H1 (cell line): ENCODE measurements around the gene TNIK. TPM values are rescaled to one million over a fixed set of nuclear protein-coding genes. Genes with fewer than 3 reads are reported as not detected.

Source experiments
- CTCF ChIA-PET: fragments of 300-600 bp; sonication (Branson Sonifier 250); formaldehyde crosslinking; loops from one replicate; lab custom pipeline; 2021; ENCODE audit not compliant: partially characterized antibody; lab: Charles Lee
- POLR2A ChIA-PET: fragments of 300-600 bp; sonication (Branson Sonifier 250); formaldehyde crosslinking; loops from one replicate; lab custom pipeline; 2021; ENCODE audit warnings: inconsistent platforms; ENCODE audit not compliant: partially characterized antibody; lab: Charles Lee
- DNase-seq, 2 experiments: peaks; one replicate each; pipeline versions ENCODE4 v3.0.0 to v3.0.0-alpha.2; 2010 to 2022; ENCODE audit warnings: low spot score in 2 of 2, low read depth in 1 of 2, mixed read lengths in 1 of 2
- FAIRE-seq: peaks from 2 replicates; lab custom pipeline; 2011; peaks lifted over from hg19 to GRCh38; lab: Jason Lieb, UNC
- H2AFZ ChIP-seq: 2 replicates; pipeline ENCODE4 v1.8.1; 2012; ENCODE audit warnings: low read length, inconsistent platforms
- H2AK5ac ChIP-seq: 2 replicates; pipeline ENCODE4 v1.6.1; 2013; ENCODE audit warnings: low read depth, low read length
- H2BK120ac ChIP-seq: replicated peaks from 2 replicates; pipeline ENCODE3; 2013; ENCODE audit warnings: low read depth, low read length, inconsistent platforms
- H2BK12ac ChIP-seq: 2 replicates; pipeline ENCODE4 v1.6.1; 2013; ENCODE audit warnings: low read depth, low read length
- H2BK15ac ChIP-seq: 2 replicates; pipeline ENCODE4 v1.6.1; 2013; ENCODE audit warnings: low read length
- H2BK20ac ChIP-seq: 2 replicates; pipeline ENCODE4 v1.6.1; 2013; ENCODE audit warnings: low read length
- H2BK5ac ChIP-seq: 2 replicates; pipeline ENCODE4 v1.6.1; 2013; ENCODE audit warnings: low read depth, low read length
- H3K14ac ChIP-seq: 2 replicates; pipeline ENCODE4 v1.6.1; 2013; ENCODE audit warnings: inconsistent platforms; ENCODE audit not compliant: insufficient read length
- H3K18ac ChIP-seq: 2 replicates; pipeline ENCODE4 v1.6.1; 2013; ENCODE audit warnings: low read length; ENCODE audit errors: extremely low read depth
- H3K23ac ChIP-seq: 2 replicates; pipeline ENCODE4 v1.6.1; 2013; ENCODE audit warnings: inconsistent platforms; ENCODE audit not compliant: insufficient read length
- H3K23me2 ChIP-seq: 2 replicates; pipeline ENCODE4 v1.6.1; 2013; ENCODE audit warnings: low read depth, low read length
- H3K27ac ChIP-seq: 2 replicates; pipeline ENCODE4 v1.6.1; 2011; ENCODE audit warnings: low read depth, low read length, inconsistent platforms
- H3K27me3 ChIP-seq, 4 experiments: replicated peaks in 1 of 4; 1 replicate in 1 of 4; 2 replicates in 3 of 4; pipeline versions ENCODE4 v1.6.1 to v1.8.1; 2011 to 2013; ENCODE audit warnings: low read length in 3 of 4, mild to moderate bottlenecking in 3 of 4, inconsistent platforms in 2 of 4, mixed read lengths in 2 of 4, moderate library complexity in 1 of 4; ENCODE audit not compliant: control insufficient read depth in 3 of 4, insufficient read depth in 3 of 4; ENCODE audit errors: extremely low read depth in 1 of 4
- H3K36me3 ChIP-seq, 4 experiments: 2 replicates each; pipeline versions ENCODE4 v1.6.1 to v1.8.1; 2011 to 2013; ENCODE audit warnings: mild to moderate bottlenecking in 4 of 4, low read length in 3 of 4, moderate library complexity in 2 of 4, control low read depth in 1 of 4, inconsistent platforms in 1 of 4; ENCODE audit not compliant: insufficient read depth in 4 of 4, control insufficient read depth in 2 of 4
- H3K4ac ChIP-seq: replicated peaks from 2 replicates; pipeline ENCODE3; 2013; ENCODE audit warnings: low read length, low read depth, mixed read lengths, inconsistent platforms; ENCODE audit not compliant: insufficient read length
- H3K4me1 ChIP-seq, 4 experiments: replicated peaks in 1 of 4; 1 replicate in 1 of 4; 2 replicates in 3 of 4; pipeline versions ENCODE4 v1.6.1 to v1.8.1; 2011 to 2013; ENCODE audit warnings: low read length in 3 of 4, inconsistent platforms in 2 of 4, mixed read lengths in 1 of 4; ENCODE audit not compliant: insufficient read depth in 4 of 4, control insufficient read depth in 3 of 4
- H3K4me2 ChIP-seq, 2 experiments: 2 replicates each; pipeline versions ENCODE4 v1.6.1 to v1.8.1; 2011 to 2013; ENCODE audit warnings: low read depth in 2 of 2, low read length in 2 of 2, control low read depth in 1 of 2, inconsistent platforms in 1 of 2, mild to moderate bottlenecking in 1 of 2; ENCODE audit not compliant: insufficient read depth in 1 of 2
- H3K4me3 ChIP-seq, 4 experiments: fragments of 200-600, 300-600 bp in 1 of 4; sonication (generic), shearing (Covaris generic), sonication (Bioruptor Twin) in 1 of 4; 2 replicates each; pipeline versions ENCODE4 v1.5.1 to v1.8.1; 2011 to 2016; ENCODE audit warnings: low read length in 4 of 4, low read depth in 3 of 4, control low read depth in 2 of 4, inconsistent platforms in 2 of 4, mild to moderate bottlenecking in 2 of 4, mixed read lengths in 1 of 4, moderate library complexity in 1 of 4; ENCODE audit not compliant: insufficient read depth in 2 of 4; ENCODE audit errors: extremely low read depth in 1 of 4
- H3K56ac ChIP-seq: replicated peaks from 2 replicates; pipeline ENCODE3; 2013; ENCODE audit warnings: low read depth, mild to moderate bottlenecking, mixed read lengths, low read length, inconsistent platforms; ENCODE audit not compliant: insufficient read length
- H3K79me1 ChIP-seq: 2 replicates; pipeline ENCODE4 v1.6.1; 2013; ENCODE audit warnings: low read depth, low read length, control low read depth
- H3K79me2 ChIP-seq, 2 experiments: 2 replicates each; pipeline versions ENCODE4 v1.6.1 to v1.8.1; 2012 to 2013; ENCODE audit warnings: low read length in 2 of 2, mild to moderate bottlenecking in 2 of 2, inconsistent platforms in 1 of 2; ENCODE audit not compliant: insufficient read depth in 2 of 2, control insufficient read depth in 1 of 2
- H3K9ac ChIP-seq, 4 experiments: replicated peaks in 1 of 4; 1 replicate in 1 of 4; 2 replicates in 3 of 4; pipeline versions ENCODE4 v1.6.1 to v1.8.1; 2011 to 2013; ENCODE audit warnings: low read depth in 3 of 4, low read length in 3 of 4, control low read depth in 2 of 4, mild to moderate bottlenecking in 2 of 4, moderate library complexity in 2 of 4, inconsistent platforms in 1 of 4; ENCODE audit errors: extremely low read depth in 1 of 4
- H3K9me3 ChIP-seq, 2 experiments: 2 replicates each; pipeline versions ENCODE4 v1.6.1 to v1.8.1; 2012 to 2013; ENCODE audit warnings: mild to moderate bottlenecking in 2 of 2, moderate library complexity in 2 of 2, control low read depth in 1 of 2, inconsistent platforms in 1 of 2, low read depth in 1 of 2, low read length in 1 of 2, mixed read lengths in 1 of 2; ENCODE audit not compliant: insufficient read depth in 2 of 2
- H4K20me1 ChIP-seq, 2 experiments: replicated peaks in 1 of 2; 2 replicates each; pipeline versions ENCODE3 to v1.8.1; 2011 to 2013; ENCODE audit warnings: inconsistent platforms in 2 of 2, low read length in 2 of 2, mild to moderate bottlenecking in 1 of 2; ENCODE audit not compliant: insufficient read depth in 2 of 2, control insufficient read depth in 1 of 2
- H4K5ac ChIP-seq: 2 replicates; pipeline ENCODE4 v1.6.1; 2013; ENCODE audit warnings: low read length, low read depth, mixed read lengths, inconsistent platforms; ENCODE audit not compliant: insufficient read length
- H4K8ac ChIP-seq: 2 replicates; pipeline ENCODE4 v1.8.0; 2013; ENCODE audit warnings: mild to moderate bottlenecking, moderate library complexity, low read length, inconsistent platforms; ENCODE audit not compliant: insufficient read depth; ENCODE audit errors: extremely low read depth
- H4K91ac ChIP-seq: replicated peaks from 2 replicates; pipeline ENCODE3; 2013; ENCODE audit warnings: low read length, mixed read lengths, inconsistent platforms; ENCODE audit not compliant: insufficient read length
- BCL11A ChIP-seq, 2 experiments: IDR thresholded peaks; one replicate each; pipeline ENCODE4 v1.6.1; 2011; ENCODE audit warnings: low read depth in 2 of 2, low read length in 2 of 2, mild to moderate bottlenecking in 2 of 2
- GTF2F1 ChIP-seq: IDR thresholded peaks from 2 replicates; pipeline ENCODE4 v1.6.1; 2012; ENCODE audit warnings: low read depth, low read length, improper control_type of control experiment, borderline replicate concordance
- JUND ChIP-seq: IDR thresholded peaks from 2 replicates; pipeline ENCODE4 v1.6.1; 2011; ENCODE audit warnings: mild to moderate bottlenecking, improper control_type of control experiment, low read length
- POU5F1 ChIP-seq: IDR thresholded peaks from 2 replicates; pipeline ENCODE4 v1.6.1; 2011; ENCODE audit warnings: low read depth, mild to moderate bottlenecking, low read length, moderate library complexity
- TEAD4 ChIP-seq: IDR thresholded peaks from 2 replicates; pipeline ENCODE4 v1.6.1; 2012; ENCODE audit warnings: low read depth, low read length, inconsistent platforms, mixed read lengths
- ZNF274 ChIP-seq: IDR thresholded peaks from 2 replicates; pipeline ENCODE4 v1.7.0; 2012; ENCODE audit warnings: low read length, borderline replicate concordance; ENCODE audit errors: extremely low read depth
- WGBS, 2 experiments: shearing (Covaris generic) in 1 of 2; methylation state at CpG; one replicate each; pipeline versions ENCODE4 v1.1.6 to v1.1.7; 2013 to 2015; ENCODE audit warnings: low lambda C conversion rate in 2 of 2, mixed read lengths in 2 of 2, inconsistent platforms in 1 of 2, low coverage in 1 of 2, missing lambda C conversion rate in 1 of 2; ENCODE audit not compliant: insufficient replicate concordance in 2 of 2, insufficient coverage in 1 of 2, insufficient read length in 1 of 2; ENCODE audit errors: extremely low coverage in 1 of 2, missing lambda C conversion rate in 1 of 2; 5-methylcytosine and 5-hydroxymethylcytosine counted together
- polyA plus RNA-seq, 7 experiments: library from polyadenylated mRNA; depleted of rRNA in 3 of 7; stranded (reverse) in 5 of 7; unstranded in 2 of 7; fragments of >200 nt in 5 of 7; fragments of 200-250 nt in 2 of 7; gene quantifications; 1 replicate in 5 of 7; 2 replicates in 1 of 7; 4 replicates in 1 of 7; pipeline versions ENCODE4 v1.2.1 to v1.2.3, GENCODE V29; 2011 to 2013; ENCODE audit warnings: missing spikeins in 2 of 7, mixed read lengths in 2 of 7
- total RNA-seq: library from RNA; stranded (reverse); fragmentation: NEBNext Ultra II Directional; extraction: Animal tissue kit (Norgen Biotek cat#: 25700); gene quantifications from 2 replicates; pipeline ENCODE4 v1.2.1, GENCODE V29; 2021

The TNIK gene
- total and polyA plus RNA-seq, 2 of the 8 experiments (the other 6 are each of a cell fraction or from before 2014, with no cell fraction given), result 7.4 to 42.0 TPM

GRCh38 chr3:171451915-171452314 is 8.3 kb downstream of the TNIK start:
- no peak overlapping the region for H4K5ac ChIP-seq
- H2BK5ac ChIP-seq, result no peak overlapping the region
- no peak for TF ChIP-seq ZNF274
- no peak for TF ChIP-seq POU5F1
- TF ChIP-seq BCL11A (IDR thresholded peaks at IDR 0.05; ENCODE audit: low read depth in 2 of 2, low read length in 2 of 2), result no peak
- TF ChIP-seq TEAD4, result no peak
- TF ChIP-seq JUND, result no peak
- no peak for TF ChIP-seq GTF2F1
- H2BK15ac ChIP-seq, result no peak overlapping the region
- H2BK20ac ChIP-seq, result no peak overlapping the region
- H3K56ac ChIP-seq, result no peak overlapping the region
- H3K14ac ChIP-seq, result no peak overlapping the region
- H2AK5ac ChIP-seq, result no peak overlapping the region
- H3K18ac ChIP-seq, result no peak overlapping the region
- no peak overlapping the region for H2AFZ ChIP-seq
- ChIA-PET POLR2A (interaction anchor here (1.0 to 1.4 kb wide), 2 partner anchors 10 to 12 kb away, joined by 3 to 4 read pairs; no protein-coding TSS in a partner anchor), CTCF (interaction anchor here (0.5 to 2.1 kb wide), 21 partner anchors 9 to 586 kb away, joined by 3 to 11 read pairs (median 3); no protein-coding TSS in a partner anchor)
- no peak overlapping the region for H3K4me2 ChIP-seq
- no peak overlapping the region for H3K9ac ChIP-seq
- no peak overlapping the region for H4K8ac ChIP-seq
- no peaks in the 10 kb centered on the region; the same call in 1 of the 2 replicates for H3K23me2 ChIP-seq
- peaks cover 6 to 78% of the 10 kb centered on the region in 2 experiments for H3K79me2 ChIP-seq
- H4K20me1 ChIP-seq, result peaks cover 2% of the 10 kb centered on the region in 2 experiments
- no peak overlapping the region for H3K4me3 ChIP-seq
- H2BK12ac ChIP-seq, result no peak overlapping the region
- H4K91ac ChIP-seq, result no peak overlapping the region
- no peaks in the 10 kb centered on the region for H3K9me3 ChIP-seq
- H3K79me1 ChIP-seq, result no peaks in the 10 kb centered on the region
- no peak overlapping the region for H2BK120ac ChIP-seq
- no peak overlapping the region for H3K23ac ChIP-seq
- H3K27me3 ChIP-seq, result no peaks in the 10 kb centered on the region
- peaks cover 3 to 22% (median 10%) of the 10 kb centered on the region in 4 experiments; a peak in 5 of 7 replicates for H3K4me1 ChIP-seq
- no peak overlapping the region for H3K4ac ChIP-seq
- DNase-seq (no peak), FAIRE-seq (no peak)
- no peaks in the 10 kb centered on the region for H3K36me3 ChIP-seq
- 93% methylated on average over 5 of the region's 5 CpGs; no CpG with 5 or more reads in 1 of the 2 experiments for WGBS, 2 experiments
- H3K27ac ChIP-seq, result no peak overlapping the region
